GM12878 (cell line): ENCODE data around the gene HOXD12. TPM values are rescaled to one million over a fixed set of nuclear protein-coding genes. Genes with fewer than 3 reads are reported as not detected.

ENCODE experiments used
- ATAC-seq: fragments of 200-7000 bp; cut with Tn5 transposase; 3 replicates; pipeline ENCODE4 v1.9.1; 2020; ENCODE audit warnings: mild to moderate bottlenecking, moderate library complexity
- BruUV-seq: library from RNA; stranded (reverse); fragments of 400-500 nt; replicated peaks from 2 replicates; lab custom pipeline; 2021; lab: Mats Ljungman, UMichigan
- CTCF ChIA-PET: fragments of 300-600 bp; sonication (Branson Sonifier 250); formaldehyde crosslinking; extraction: SDS; loops from one replicate; lab custom pipeline; 2021; ENCODE audit warnings: inconsistent platforms; lab: Yijun Ruan, JAX
- POLR2A ChIA-PET: fragments of 350-600 bp; formaldehyde crosslinking; extraction: SDS; loops from one replicate; lab custom pipeline; 2021; ENCODE audit warnings: inconsistent platforms; lab: Charles Lee
- RAD21 ChIA-PET: fragments of 300-600 bp; sonication (Branson Sonifier 250); formaldehyde crosslinking; loops from one replicate; lab custom pipeline; 2023; ENCODE audit warnings: antibody characterized with exemption; ENCODE audit not compliant: unreplicated experiment; lab: Charles Lee
- SMC1A ChIA-PET: fragments of 300-600 bp; sonication (Branson Sonifier 250); formaldehyde crosslinking; loops from one replicate; lab custom pipeline; 2023; ENCODE audit not compliant: unreplicated experiment, uncharacterized antibody; lab: Charles Lee
- DNase-seq: peaks from one replicate; pipeline ENCODE4 v3.0.0-alpha.2; 2011; ENCODE audit warnings: low read depth, low spot score
- FAIRE-seq: peaks from 3 replicates; lab custom pipeline; 2011; peaks lifted over from hg19 to GRCh38; lab: Jason Lieb, UNC
- H2AFZ ChIP-seq: 2 replicates; pipeline ENCODE4 v1.6.0; 2011; ENCODE audit warnings: low read depth, low read length, control low read depth; ENCODE audit not compliant: control insufficient read depth
- H3K27ac ChIP-seq: 2 replicates; pipeline ENCODE4 v1.5.1; 2011; ENCODE audit warnings: control low read depth; ENCODE audit not compliant: control insufficient read depth, insufficient read depth
- H3K27me3 ChIP-seq, 2 experiments: replicated peaks in 1 of 2; 2 replicates each; pipeline versions ENCODE4 v1.6.0 to v1.6.1; 2011; ENCODE audit warnings: low read length in 1 of 2; ENCODE audit not compliant: control insufficient read depth in 2 of 2, insufficient read depth in 2 of 2
- H3K36me3 ChIP-seq, 2 experiments: 2 replicates each; pipeline ENCODE4 v1.5.1; 2011; ENCODE audit warnings: low read length in 1 of 2; ENCODE audit not compliant: control insufficient read depth in 2 of 2, insufficient read depth in 2 of 2
- H3K4me1 ChIP-seq: 2 replicates; pipeline ENCODE4 v1.6.1; 2011; ENCODE audit warnings: mild to moderate bottlenecking, low read length, moderate library complexity, mixed read lengths; ENCODE audit not compliant: control insufficient read depth, insufficient read depth
- H3K4me2 ChIP-seq: 2 replicates; pipeline ENCODE4 v1.6.0; 2011; ENCODE audit warnings: control low read depth; ENCODE audit not compliant: control insufficient read depth, insufficient read depth
- H3K4me3 ChIP-seq: fragments of 200-600 bp; sonication (generic); 2 replicates; pipeline ENCODE4 v1.5.1; 2016
- H3K79me2 ChIP-seq: 2 replicates; pipeline ENCODE4 v1.6.0; 2011; ENCODE audit warnings: low read length; ENCODE audit not compliant: control insufficient read depth, insufficient read depth
- H3K9ac ChIP-seq: 2 replicates; pipeline ENCODE4 v1.8.0; 2011; ENCODE audit warnings: low read length, control low read depth, mixed read lengths; ENCODE audit not compliant: control insufficient read depth, insufficient read depth
- H3K9me3 ChIP-seq: replicated peaks from 3 replicates; pipeline ENCODE4 v1.5.1; 2011; ENCODE audit warnings: mild to moderate bottlenecking, low read length; ENCODE audit not compliant: control insufficient read depth, insufficient read depth
- H4K20me1 ChIP-seq: 2 replicates; pipeline ENCODE4 v1.6.0; 2011; ENCODE audit not compliant: control insufficient read depth, insufficient read depth
- ATF7 ChIP-seq: fragments of 450-650 bp; IDR thresholded peaks from 2 replicates; pipeline ENCODE4 v1.6.1; 2016; ENCODE audit warnings: low read depth, mild to moderate bottlenecking
- BACH1 ChIP-seq: fragments of 450-650 bp; IDR thresholded peaks from 2 replicates; pipeline ENCODE4 v1.6.1; 2017; ENCODE audit warnings: mild to moderate bottlenecking, borderline replicate concordance
- NFYB ChIP-seq: IDR thresholded peaks from 2 replicates; pipeline ENCODE4 v1.6.1; 2011; ENCODE audit warnings: low read depth, mild to moderate bottlenecking, low read length, improper control_type of control experiment, moderate library complexity; ENCODE audit not compliant: insufficient read depth
- SMC3 ChIP-seq: IDR thresholded peaks from 2 replicates; pipeline ENCODE4 v1.6.1; 2011; ENCODE audit warnings: low read length, improper control_type of control experiment, borderline replicate concordance
- TBL1XR1 ChIP-seq: IDR thresholded peaks from 2 replicates; pipeline ENCODE4 v1.6.1; 2012; ENCODE audit warnings: low read depth, low read length, improper control_type of control experiment
- WGBS: methylation state at CpG from one replicate; pipeline ENCODE4 v1.1.6; 2016; ENCODE audit warnings: low lambda C conversion rate; ENCODE audit not compliant: insufficient replicate concordance, insufficient coverage; ENCODE audit errors: missing lambda C conversion rate; 5-methylcytosine and 5-hydroxymethylcytosine counted together
- in situ Hi-C: fragments of 300-500 bp; cut with MboI; formaldehyde crosslinking; loops from 9 replicates; pipeline ENCODE4 v1.14.3; 2018; ENCODE audit warnings: mixed read lengths
- intact Hi-C: fragments of 100-400 bp; cut with micrococcal nuclease; formaldehyde crosslinking; loops from one replicate; pipeline ENCODE4 v1.14.2; 2022; ENCODE audit not compliant: unreplicated experiment
- polyA plus RNA-seq, 11 experiments: library from polyadenylated mRNA; depleted of rRNA in 4 of 11; unstranded in 6 of 11; stranded (reverse) in 5 of 11; fragments of >200 nt; fragmentation: Nextera tagmentation in 4 of 11; fragmentation: Illumina TruSeq in 1 of 11; extraction: Ambion mirVana in 4 of 11; extraction: Trizol in 1 of 11; gene quantifications; 1 replicate in 1 of 11; 2 replicates in 10 of 11; pipeline versions ENCODE4 v1.2.1 to v1.2.3, GENCODE V29; 2011 to 2016; ENCODE audit warnings: inconsistent platforms in 2 of 11, missing spikeins in 2 of 11, low read depth in 1 of 11
- total RNA-seq, 4 experiments: library from RNA; depleted of rRNA in 3 of 4; stranded (reverse); fragments of >200 nt in 3 of 4; fragmentation: Illumina TruSeq in 1 of 4; extraction: Trizol in 1 of 4; gene quantifications; 2 replicates each; pipeline versions ENCODE4 v1.2.1 to v1.2.3, GENCODE V29; 2013 to 2021
- TF ChIP-seq, protein P1 (sequence below): IDR thresholded peaks from 2 replicates; pipeline ENCODE4 v1.6.1; 2011; ENCODE audit warnings: low read depth, low read length, improper control_type of control experiment, borderline replicate concordance
- TF ChIP-seq, protein P2 (sequence below): IDR thresholded peaks from 2 replicates; pipeline ENCODE4 v1.6.1; 2012; ENCODE audit warnings: low read depth, low read length, improper control_type of control experiment

Gene HOXD12
- total and polyA plus RNA-seq, 10 of the 15 experiments (the other 5 are each of a cell fraction or from before 2014, with no cell fraction given), result not detected

DNA sequence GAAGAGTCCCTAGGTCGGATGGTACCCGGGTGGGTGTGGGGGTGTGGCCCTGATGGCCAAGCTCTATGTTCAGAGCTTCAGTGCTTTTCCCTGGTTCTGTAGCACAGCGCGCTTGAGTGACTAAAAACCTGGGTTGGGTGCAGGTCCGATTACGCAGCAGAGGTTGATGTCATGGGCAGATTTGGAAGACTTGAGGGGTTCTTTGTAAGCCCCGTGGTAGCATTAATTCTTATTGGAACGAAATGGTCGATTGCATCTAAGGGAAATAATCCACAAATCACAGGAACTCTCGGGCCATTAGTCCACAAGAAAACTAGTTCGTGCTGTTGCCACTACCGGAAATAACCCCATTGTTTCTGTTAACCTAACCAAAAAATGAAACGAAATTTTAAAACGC lies 38.9 kb downstream of the HOXD12 start:
- Histone ChIP-seq H3K4me1 (no peaks in the 10 kb centered on the region), H3K36me3 (no peaks in the 10 kb centered on the region), H3K27ac (no peak overlapping the region), H3K27me3 (peaks cover 2 to 11% of the 10 kb centered on the region in 2 experiments), H3K4me3 (no peak overlapping the region), H2AFZ (no peak overlapping the region), H3K79me2 (no peaks in the 10 kb centered on the region), H4K20me1 (no peaks in the 10 kb centered on the region), H3K9me3 (no peaks in the 10 kb centered on the region; the same call in 2 of the 3 replicates), H3K9ac (no peak overlapping the region), H3K4me2 (no peak overlapping the region)
- ChIA-PET RAD21 (interaction anchor here (1.0 to 3.7 kb wide), 3 partner anchors 316 to 498 kb away, joined by 4 to 76 read pairs (median 11); no protein-coding TSS in a partner anchor), CTCF (interaction anchor here (0.7 to 8.6 kb wide), 7 partner anchors 11 to 1010 kb away, joined by 3 to 157 read pairs (median 35); no protein-coding TSS in a partner anchor), SMC1A (interaction anchor here (3.3 to 5.3 kb wide), 2 partner anchors 316 to 415 kb away, joined by 47 to 58 read pairs; no protein-coding TSS in a partner anchor), POLR2A (no interaction called here)
- WGBS, result 25% methylated on average over 14 of the region's 14 CpGs
- intact Hi-C loops, result no loop called here
- FAIRE-seq (no peak), DNase-seq (no peak), ATAC-seq (no peak)
- no peak for TF ChIP-seq ATF7
- no peak for TF ChIP-seq NFYB
- TF ChIP-seq, protein P1, sequence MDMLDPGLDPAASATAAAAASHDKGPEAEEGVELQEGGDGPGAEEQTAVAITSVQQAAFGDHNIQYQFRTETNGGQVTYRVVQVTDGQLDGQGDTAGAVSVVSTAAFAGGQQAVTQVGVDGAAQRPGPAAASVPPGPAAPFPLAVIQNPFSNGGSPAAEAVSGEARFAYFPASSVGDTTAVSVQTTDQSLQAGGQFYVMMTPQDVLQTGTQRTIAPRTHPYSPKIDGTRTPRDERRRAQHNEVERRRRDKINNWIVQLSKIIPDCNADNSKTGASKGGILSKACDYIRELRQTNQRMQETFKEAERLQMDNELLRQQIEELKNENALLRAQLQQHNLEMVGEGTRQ, result no peak
- TF ChIP-seq TBL1XR1, result no peak
- TF ChIP-seq, protein P2, sequence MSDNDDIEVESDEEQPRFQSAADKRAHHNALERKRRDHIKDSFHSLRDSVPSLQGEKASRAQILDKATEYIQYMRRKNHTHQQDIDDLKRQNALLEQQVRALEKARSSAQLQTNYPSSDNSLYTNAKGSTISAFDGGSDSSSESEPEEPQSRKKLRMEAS, result no peak
- TF ChIP-seq SMC3, result no peak
- TF ChIP-seq BACH1, result no peak
- BruUV-seq, result no TSS peak
- in situ Hi-C loops, result loop anchor here (25.0 kb wide), 1 partner anchor 1199 kb away; no protein-coding TSS in a partner anchor
